ENCODE results near the gene SPTSSB.

Gene SPTSSB

DNA sequence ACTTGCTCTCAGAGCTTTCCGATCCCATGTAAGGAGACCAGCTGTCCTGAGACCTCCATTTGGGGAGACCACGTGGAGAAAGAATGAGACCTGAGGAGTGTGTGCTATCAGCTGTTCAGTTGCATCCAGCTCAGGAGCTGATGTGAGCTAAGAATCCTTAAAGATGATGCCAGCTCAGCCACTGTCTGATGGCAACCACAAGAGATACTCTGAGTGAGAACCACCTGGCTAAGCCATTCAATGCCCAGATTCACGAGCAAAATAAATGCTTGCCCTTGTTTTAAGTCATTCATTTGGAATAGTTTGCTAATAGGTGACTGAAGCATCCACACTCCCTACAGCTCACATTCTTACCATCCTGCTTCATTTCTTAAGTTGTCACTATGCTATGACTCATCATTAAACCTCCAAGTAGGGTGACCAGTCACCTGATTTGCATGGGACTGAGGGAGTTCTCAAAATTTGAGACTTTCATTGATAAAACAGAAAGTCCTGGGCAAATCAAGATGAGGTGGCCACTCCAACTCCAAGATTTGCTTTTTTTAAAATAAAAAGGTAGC lies 56.4 kb downstream of the SPTSSB start:
- no peaks in the 10 kb centered on the region for H3K36me3 ChIP-seq (replicated peaks)
- in situ Hi-C loops (cut with HindIII; ENCODE audit: low pct_ligation_motif_present, low sequenced_read_pairs), result no loop called here
- TF ChIP-seq, protein P1, sequence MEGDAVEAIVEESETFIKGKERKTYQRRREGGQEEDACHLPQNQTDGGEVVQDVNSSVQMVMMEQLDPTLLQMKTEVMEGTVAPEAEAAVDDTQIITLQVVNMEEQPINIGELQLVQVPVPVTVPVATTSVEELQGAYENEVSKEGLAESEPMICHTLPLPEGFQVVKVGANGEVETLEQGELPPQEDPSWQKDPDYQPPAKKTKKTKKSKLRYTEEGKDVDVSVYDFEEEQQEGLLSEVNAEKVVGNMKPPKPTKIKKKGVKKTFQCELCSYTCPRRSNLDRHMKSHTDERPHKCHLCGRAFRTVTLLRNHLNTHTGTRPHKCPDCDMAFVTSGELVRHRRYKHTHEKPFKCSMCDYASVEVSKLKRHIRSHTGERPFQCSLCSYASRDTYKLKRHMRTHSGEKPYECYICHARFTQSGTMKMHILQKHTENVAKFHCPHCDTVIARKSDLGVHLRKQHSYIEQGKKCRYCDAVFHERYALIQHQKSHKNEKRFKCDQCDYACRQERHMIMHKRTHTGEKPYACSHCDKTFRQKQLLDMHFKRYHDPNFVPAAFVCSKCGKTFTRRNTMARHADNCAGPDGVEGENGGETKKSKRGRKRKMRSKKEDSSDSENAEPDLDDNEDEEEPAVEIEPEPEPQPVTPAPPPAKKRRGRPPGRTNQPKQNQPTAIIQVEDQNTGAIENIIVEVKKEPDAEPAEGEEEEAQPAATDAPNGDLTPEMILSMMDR (IDR thresholded peaks at IDR 0.05; ENCODE audit: low read depth, low read length, missing control alignments), result no peak
- no peak for DNase-seq
- no peak overlapping the region for H3K27ac ChIP-seq
- no peaks in the 10 kb centered on the region for H3K27me3 ChIP-seq (replicated peaks)
- no peak overlapping the region for H3K4me3 ChIP-seq (ENCODE audit: low read depth, low read length)

DNA sequence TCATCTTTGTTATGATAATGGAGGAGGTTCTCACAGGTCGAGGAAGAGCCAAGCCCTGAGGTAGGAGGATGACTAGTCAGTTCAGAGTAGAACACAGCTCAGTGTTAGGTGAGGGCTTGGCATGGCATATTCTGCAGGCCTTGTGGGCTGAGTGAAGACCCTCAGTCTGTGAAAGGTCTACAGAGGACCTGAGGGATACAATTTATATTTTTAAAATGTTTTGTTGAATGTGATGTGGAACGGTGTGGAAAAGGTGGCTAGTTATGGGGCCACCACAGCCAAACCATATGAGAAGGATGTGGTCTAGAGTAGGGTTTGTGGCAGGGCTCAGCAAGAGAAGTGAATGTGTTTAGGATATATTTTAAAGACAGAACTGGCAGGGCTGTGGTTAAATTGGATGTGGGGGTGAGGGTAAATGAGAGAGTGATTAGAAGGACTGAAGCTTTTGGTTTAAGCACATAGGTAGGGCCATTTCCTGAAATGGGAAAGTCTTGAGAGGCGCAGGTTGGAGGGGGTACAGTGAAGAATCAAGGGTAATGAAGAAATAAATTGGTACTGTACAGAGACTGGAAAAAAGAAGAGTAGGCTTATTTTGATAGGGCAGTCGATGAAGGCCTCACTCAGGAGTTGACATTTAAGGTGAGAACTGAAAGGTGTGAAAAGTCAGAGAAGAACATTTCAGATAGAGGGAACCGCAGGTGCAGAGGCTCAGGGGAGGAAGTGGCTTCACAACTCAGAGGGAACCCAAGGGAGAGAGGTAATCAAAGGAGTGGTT lies 60.5 kb downstream of the SPTSSB start:
- H3K4me3 ChIP-seq (ENCODE audit: low read depth, low read length), result no peak overlapping the region
- TF ChIP-seq, protein P1 (IDR thresholded peaks at IDR 0.05; ENCODE audit: low read depth, low read length, missing control alignments), result no peak
- in situ Hi-C loops (cut with HindIII; ENCODE audit: low pct_ligation_motif_present, low sequenced_read_pairs), result no loop called here

DNA sequence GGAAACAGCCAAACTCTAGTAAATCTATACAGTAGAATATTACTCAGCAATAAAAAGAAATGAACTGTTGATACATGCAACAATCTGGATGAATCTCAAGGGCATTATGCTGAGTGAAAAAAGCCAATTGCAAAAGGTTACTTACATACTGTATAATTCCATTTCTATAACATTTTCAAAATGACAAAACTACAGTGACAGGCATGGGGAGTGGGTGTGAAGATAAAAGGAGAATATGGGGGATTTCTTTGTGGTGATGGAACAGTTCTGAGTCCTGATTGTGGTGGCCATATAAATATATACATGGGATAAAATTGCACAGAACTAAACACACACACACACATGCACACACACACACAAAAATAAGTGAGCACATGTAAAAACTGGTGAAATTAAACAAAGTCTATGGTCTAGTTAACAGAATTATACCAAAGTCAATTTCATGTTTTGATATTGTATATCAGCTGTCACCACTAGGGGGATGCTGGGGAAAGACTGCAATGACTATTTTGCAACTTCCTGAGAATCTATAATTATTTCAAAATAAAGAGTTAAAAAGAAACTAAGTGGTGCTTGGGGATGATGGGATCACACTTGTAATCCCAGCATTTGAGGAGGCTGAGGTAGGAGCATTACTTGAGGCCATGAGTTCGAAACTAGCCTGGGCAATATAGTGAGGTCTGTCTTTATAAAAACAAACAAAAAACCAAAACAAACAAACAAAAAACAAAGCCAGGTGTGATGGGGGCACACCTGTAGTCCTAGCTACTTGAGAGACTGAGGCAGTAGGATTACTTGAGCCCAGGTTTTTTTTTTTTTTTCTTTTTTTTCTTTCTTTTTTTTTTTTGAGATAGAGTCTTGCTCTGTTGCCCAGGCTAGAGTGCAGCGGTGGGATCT lies 66.0 kb downstream of the SPTSSB start:
- DNase-seq, result peak; percentile 21
- in situ Hi-C loops (cut with HindIII; ENCODE audit: low pct_ligation_motif_present, low sequenced_read_pairs), result no loop called here
- Histone ChIP-seq H3K27ac (no peak overlapping the region), H3K36me3 (replicated peaks) (no peaks in the 10 kb centered on the region), H3K27me3 (replicated peaks) (no peaks in the 10 kb centered on the region), H3K4me3 (ENCODE audit: low read depth, low read length) (no peak overlapping the region)
- TF ChIP-seq, protein P1 (IDR thresholded peaks at IDR 0.05; ENCODE audit: low read depth, low read length, missing control alignments), result peak; percentile 77

More for the DNA sequence above, 60.5 kb downstream of the SPTSSB start:
- H3K27me3 ChIP-seq (replicated peaks), result no peaks in the 10 kb centered on the region
- H3K27ac ChIP-seq, result no peak overlapping the region
- no peaks in the 10 kb centered on the region for H3K36me3 ChIP-seq (replicated peaks)
- DNase-seq, result no peak

DNA sequence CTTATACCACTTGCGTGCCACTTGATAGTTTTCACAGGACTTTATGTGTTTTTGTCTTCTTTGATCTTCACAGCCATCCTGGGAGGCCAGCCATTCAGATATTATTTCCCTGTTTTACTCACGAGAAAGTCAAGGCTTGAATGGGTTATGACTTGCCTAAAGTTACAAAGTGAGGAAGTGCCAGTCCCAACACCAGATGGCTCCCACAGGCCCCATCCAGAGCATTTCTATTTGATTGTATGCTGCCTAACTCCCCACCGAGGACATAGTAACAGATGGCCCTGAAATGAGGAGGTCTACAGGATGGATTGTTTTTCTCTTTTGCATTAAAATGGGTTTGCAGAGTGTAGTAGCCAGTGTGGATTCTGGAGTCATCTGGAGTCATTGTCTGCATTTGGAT lies 74.5 kb downstream of the SPTSSB start:
- TF ChIP-seq, protein P1 (IDR thresholded peaks at IDR 0.05; ENCODE audit: low read depth, low read length, missing control alignments), result no peak
- no peak for DNase-seq
- no peaks in the 10 kb centered on the region for H3K36me3 ChIP-seq (replicated peaks)
- no peaks in the 10 kb centered on the region for H3K27me3 ChIP-seq (replicated peaks)
- H3K27ac ChIP-seq, result no peak overlapping the region
- no peak overlapping the region for H3K4me3 ChIP-seq (ENCODE audit: low read depth, low read length)
- in situ Hi-C loops (cut with HindIII; ENCODE audit: low pct_ligation_motif_present, low sequenced_read_pairs), result no loop called here

DNA sequence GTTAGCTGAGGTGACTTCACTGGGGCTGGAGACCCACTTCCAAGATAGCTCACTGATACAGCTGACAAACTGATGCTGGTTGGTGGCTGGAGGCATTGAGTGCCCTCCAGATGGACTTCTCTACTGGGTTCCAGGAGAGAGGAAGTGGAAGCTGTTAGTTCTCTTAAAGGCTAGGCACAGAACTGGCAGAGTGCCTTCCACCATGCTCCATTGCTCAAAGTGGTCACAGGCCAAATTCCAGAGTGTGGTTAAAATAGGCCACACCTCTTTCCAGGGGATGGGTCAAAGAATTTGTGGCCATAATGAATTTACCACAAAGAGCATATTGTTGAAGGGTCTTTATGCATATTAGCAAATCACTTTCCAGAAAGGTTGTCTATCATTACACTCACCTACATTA lies 76.0 kb downstream of the SPTSSB start:
- Histone ChIP-seq H3K36me3 (replicated peaks) (no peaks in the 10 kb centered on the region), H3K27ac (no peak overlapping the region), H3K27me3 (replicated peaks) (no peaks in the 10 kb centered on the region), H3K4me3 (ENCODE audit: low read depth, low read length) (no peak overlapping the region)
- in situ Hi-C loops (cut with HindIII; ENCODE audit: low pct_ligation_motif_present, low sequenced_read_pairs), result no loop called here
- TF ChIP-seq, protein P1 (IDR thresholded peaks at IDR 0.05; ENCODE audit: low read depth, low read length, missing control alignments), result no peak
- DNase-seq, result no peak
